ENCODE data around the gene FARS2. TPM values are rescaled to one million over a fixed set of nuclear protein-coding genes. Genes with fewer than 3 reads are reported as not detected.

The FARS2 gene
- total RNA-seq, 4 donors from 2014 or later: 10.6 to 24.9 (median 15.2) TPM

DNA sequence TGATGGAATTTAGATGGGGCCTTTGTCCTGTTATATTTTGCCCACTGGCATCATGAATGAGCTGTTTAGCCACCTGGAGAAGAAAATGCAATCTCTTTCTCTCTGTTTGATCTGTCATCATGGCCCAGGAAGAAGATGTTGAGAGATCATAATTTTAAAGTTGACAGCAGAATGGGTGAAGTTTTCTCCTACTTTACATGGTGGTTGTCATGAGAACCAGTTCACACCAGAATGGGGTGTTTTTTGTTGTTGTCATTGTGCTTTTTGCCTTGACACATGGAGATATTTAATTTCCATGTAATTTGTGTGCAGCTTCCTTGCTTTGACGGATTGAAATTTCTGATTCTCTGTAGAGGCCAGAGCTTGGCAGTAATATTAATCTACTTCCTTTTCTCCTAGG is 122.5 kb downstream of the FARS2 start:
- intact Hi-C loops (cut with DNase I): no loop called here
- no peak overlapping the region for H3K4me3 ChIP-seq
- DNase-seq (ENCODE audit: extremely low spot score): no peak
- no peak overlapping the region for H3K27ac ChIP-seq (replicated peaks in 1 of 4)
- no peaks in the 10 kb centered on the region for H3K36me3 ChIP-seq
- no peaks in the 10 kb centered on the region for H3K27me3 ChIP-seq
- H3K9me3 ChIP-seq: no peaks in the 10 kb centered on the region
- 96% methylated on average over 1 of the region's 1 CpG for WGBS
- no peaks in the 10 kb centered on the region for H3K4me1 ChIP-seq
- TF ChIP-seq EP300 (IDR thresholded peaks at IDR 0.05): no peak
- no peak for TF ChIP-seq POLR2AphosphoS5 (IDR thresholded peaks at IDR 0.05)
- TF ChIP-seq POLR2A (IDR thresholded peaks at IDR 0.05; ENCODE audit: low read depth): no peak
- TF ChIP-seq, protein P1, sequence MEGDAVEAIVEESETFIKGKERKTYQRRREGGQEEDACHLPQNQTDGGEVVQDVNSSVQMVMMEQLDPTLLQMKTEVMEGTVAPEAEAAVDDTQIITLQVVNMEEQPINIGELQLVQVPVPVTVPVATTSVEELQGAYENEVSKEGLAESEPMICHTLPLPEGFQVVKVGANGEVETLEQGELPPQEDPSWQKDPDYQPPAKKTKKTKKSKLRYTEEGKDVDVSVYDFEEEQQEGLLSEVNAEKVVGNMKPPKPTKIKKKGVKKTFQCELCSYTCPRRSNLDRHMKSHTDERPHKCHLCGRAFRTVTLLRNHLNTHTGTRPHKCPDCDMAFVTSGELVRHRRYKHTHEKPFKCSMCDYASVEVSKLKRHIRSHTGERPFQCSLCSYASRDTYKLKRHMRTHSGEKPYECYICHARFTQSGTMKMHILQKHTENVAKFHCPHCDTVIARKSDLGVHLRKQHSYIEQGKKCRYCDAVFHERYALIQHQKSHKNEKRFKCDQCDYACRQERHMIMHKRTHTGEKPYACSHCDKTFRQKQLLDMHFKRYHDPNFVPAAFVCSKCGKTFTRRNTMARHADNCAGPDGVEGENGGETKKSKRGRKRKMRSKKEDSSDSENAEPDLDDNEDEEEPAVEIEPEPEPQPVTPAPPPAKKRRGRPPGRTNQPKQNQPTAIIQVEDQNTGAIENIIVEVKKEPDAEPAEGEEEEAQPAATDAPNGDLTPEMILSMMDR (IDR thresholded peaks at IDR 0.05): no peak

DNA sequence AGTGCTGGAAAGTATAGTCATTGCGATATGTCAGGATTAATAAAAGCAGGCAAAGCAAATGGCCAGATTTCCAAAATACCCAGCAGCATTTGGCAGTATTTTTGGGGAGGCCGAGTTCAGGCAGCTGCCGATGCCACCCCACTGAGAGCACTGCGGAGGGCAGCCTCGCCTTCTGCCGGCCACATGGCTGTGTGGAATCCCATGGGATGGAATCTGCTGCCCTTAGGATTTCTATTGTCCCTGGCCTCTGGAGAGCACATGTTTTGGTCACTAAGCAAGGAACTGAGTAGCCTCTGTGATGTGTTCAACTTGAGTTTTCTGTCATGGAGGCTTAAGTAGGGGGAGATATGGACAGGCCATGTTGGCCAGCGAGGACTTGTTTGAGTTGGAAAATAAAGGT is 123.0 kb downstream of the FARS2 start:
- Histone ChIP-seq H3K27me3 (no peaks in the 10 kb centered on the region), H3K36me3 (no peaks in the 10 kb centered on the region), H3K27ac (replicated peaks in 1 of 4) (no peak overlapping the region), H3K4me1 (no peaks in the 10 kb centered on the region), H3K4me3 (no peak overlapping the region), H3K9me3 (no peaks in the 10 kb centered on the region)
- intact Hi-C loops (cut with DNase I): no loop called here
- DNase-seq (ENCODE audit: extremely low spot score): no peak
- TF ChIP-seq, protein P1 (IDR thresholded peaks at IDR 0.05): no peak
- no peak for TF ChIP-seq POLR2A (IDR thresholded peaks at IDR 0.05; ENCODE audit: low read depth)
- TF ChIP-seq POLR2AphosphoS5 (IDR thresholded peaks at IDR 0.05): no peak
- TF ChIP-seq EP300 (IDR thresholded peaks at IDR 0.05): no peak
- WGBS: 93% methylated on average over 7 of the region's 7 CpGs

DNA sequence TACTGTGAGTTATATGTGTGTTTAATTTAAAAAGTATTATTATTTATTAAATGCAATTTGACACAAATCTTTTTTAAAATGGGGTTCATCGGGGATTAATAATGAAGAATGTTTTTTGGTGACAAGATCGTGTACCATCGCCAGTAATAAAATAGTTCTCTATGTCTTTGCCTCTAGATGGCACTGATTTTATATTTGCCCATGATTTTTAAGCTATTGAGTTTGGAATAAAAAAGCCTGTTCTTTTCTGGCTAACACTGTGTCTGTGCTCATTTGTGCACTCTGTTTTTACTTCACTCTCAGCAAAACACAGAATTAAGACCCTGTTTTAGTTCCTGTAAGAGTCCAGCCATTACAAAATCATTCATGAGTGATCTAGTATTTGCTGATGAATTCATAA is 127.0 kb downstream of the FARS2 start:
- intact Hi-C loops (cut with DNase I): no loop called here
- Histone ChIP-seq H3K9me3 (no peaks in the 10 kb centered on the region), H3K27ac (replicated peaks in 1 of 4) (no peak overlapping the region), H3K27me3 (no peaks in the 10 kb centered on the region), H3K36me3 (no peaks in the 10 kb centered on the region), H3K4me1 (no peaks in the 10 kb centered on the region), H3K4me3 (no peak overlapping the region)
- 88% methylated on average over 3 of the region's 3 CpGs for WGBS
- TF ChIP-seq POLR2AphosphoS5 (IDR thresholded peaks at IDR 0.05): no peak
- no peak for TF ChIP-seq EP300 (IDR thresholded peaks at IDR 0.05)
- TF ChIP-seq POLR2A (IDR thresholded peaks at IDR 0.05; ENCODE audit: low read depth): no peak
- TF ChIP-seq, protein P1 (IDR thresholded peaks at IDR 0.05): no peak
- no peak for DNase-seq (ENCODE audit: extremely low spot score)

DNA sequence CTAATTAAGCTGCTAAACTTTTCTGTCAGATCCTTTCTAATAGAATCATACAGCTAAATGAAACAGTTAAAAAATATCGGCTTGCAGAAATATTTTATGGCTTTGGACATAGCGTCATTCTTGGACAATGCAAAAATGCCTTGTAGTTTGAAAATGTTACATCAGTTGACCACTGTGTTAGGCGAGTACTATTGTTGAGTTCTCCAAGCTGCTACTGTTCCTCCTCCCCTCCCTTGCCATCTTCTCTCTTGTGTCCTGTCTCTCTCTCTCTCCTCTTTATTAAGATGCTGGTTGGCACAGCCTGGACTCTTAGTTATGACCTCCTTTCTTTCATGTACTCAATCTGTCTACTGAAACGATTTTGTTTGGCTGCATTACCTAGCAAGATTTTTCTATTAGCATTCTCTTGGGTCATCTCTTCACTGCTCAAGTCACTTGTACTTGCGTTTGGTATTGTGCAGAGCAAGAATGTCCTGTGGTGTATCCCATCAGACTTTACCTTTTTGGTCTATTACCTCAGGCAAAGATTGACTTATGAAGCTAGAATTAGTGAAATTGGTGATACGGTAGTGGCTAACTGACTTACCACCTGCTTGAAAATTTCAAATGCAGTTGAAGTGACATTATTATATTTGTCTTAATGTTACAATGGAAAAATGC is 127.9 kb downstream of the FARS2 start:
- intact Hi-C loops (cut with DNase I): no loop called here
- no peak for DNase-seq (ENCODE audit: extremely low spot score)
- H3K27ac ChIP-seq (replicated peaks in 1 of 4): no peak overlapping the region
- no peaks in the 10 kb centered on the region for H3K4me1 ChIP-seq
- H3K4me3 ChIP-seq: no peak overlapping the region
- H3K27me3 ChIP-seq: no peaks in the 10 kb centered on the region
- TF ChIP-seq POLR2AphosphoS5 (IDR thresholded peaks at IDR 0.05) (no peak), EP300 (IDR thresholded peaks at IDR 0.05) (no peak), POLR2A (IDR thresholded peaks at IDR 0.05; ENCODE audit: low read depth) (no peak)
- TF ChIP-seq, protein P1 (IDR thresholded peaks at IDR 0.05): no peak
- H3K36me3 ChIP-seq: no peaks in the 10 kb centered on the region
- 77% methylated on average over 6 of the region's 6 CpGs for WGBS
- H3K9me3 ChIP-seq: no peaks in the 10 kb centered on the region

DNA sequence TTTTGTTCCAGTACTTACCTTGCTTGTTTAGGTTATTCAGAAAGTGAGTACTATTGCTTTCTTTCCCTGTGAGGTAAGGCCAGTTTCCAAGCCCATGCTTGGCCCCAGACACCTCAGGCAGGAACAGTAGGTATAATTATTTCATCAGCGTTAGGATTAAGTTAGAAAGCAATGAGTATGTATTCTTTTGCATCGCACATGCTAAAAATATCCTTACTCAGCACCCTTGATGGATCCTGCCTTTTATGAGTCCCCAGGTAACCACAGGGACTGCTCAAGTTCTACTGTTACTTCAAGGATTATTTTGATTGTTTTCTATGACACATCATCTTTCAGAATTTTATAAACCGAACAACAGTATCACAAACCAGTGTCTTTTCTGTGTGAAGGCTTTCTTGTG is 128.9 kb downstream of the FARS2 start:
- H3K9me3 ChIP-seq: no peaks in the 10 kb centered on the region
- DNase-seq (ENCODE audit: extremely low spot score): no peak
- WGBS: 93% methylated on average over 3 of the region's 3 CpGs
- no peaks in the 10 kb centered on the region for H3K27me3 ChIP-seq
- TF ChIP-seq EP300 (IDR thresholded peaks at IDR 0.05) (no peak), POLR2A (IDR thresholded peaks at IDR 0.05; ENCODE audit: low read depth) (no peak), POLR2AphosphoS5 (IDR thresholded peaks at IDR 0.05) (no peak)
- TF ChIP-seq, protein P1 (IDR thresholded peaks at IDR 0.05): no peak
- H3K4me3 ChIP-seq: no peak overlapping the region
- H3K36me3 ChIP-seq: no peaks in the 10 kb centered on the region
- intact Hi-C loops (cut with DNase I): no loop called here
- H3K27ac ChIP-seq (replicated peaks in 1 of 4): no peak overlapping the region
- no peaks in the 10 kb centered on the region for H3K4me1 ChIP-seq
